HG02610 (cell line): ENCODE data around the gene IQCM.
A peak's percentile ranks its signal among the peaks of the same experiment; 100 is the strongest.

Experiments
- ATAC-seq: cut with Tn5 transposase; IDR thresholded peaks from one replicate; pipeline ENCODE4 v1.9.1; 2021; ENCODE audit warnings: mild to moderate bottlenecking, moderate library complexity; ENCODE audit not compliant: unreplicated experiment

IQCM gene

DNA sequence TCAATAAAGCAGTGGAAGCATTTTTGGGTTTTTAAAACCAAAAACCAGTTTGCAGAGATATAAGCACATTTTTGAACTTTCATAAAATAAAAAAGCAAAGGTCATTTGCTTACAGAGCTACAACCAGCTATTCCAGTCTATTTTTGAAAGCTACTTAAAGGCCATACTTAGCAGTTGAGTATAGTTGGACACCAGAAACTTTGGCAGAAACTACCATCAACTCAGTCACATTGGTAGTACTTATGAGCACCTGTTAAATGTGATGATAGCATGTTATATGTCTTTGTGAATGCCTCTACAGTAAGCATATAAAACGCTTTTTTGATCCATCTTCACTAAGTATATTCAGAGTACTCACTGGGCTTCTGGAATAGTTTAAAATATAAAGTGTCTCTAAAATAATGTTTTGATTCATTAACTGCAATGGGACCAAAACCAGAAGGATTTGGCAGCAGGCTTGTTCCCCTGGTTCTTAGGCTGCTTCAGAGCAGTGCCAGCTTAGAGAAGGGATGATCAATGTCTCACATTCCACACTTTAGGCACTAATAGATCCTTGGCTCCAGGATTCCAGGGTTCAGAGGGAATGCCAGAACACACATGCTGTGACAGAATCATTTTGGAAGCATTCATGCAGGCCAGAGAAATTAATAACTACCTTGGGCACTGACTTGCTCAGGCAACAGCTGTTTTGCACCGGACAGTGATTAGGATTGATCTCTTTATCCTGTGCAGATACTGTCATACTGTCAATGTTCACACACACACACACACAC lies 103.9 kb downstream of the IQCM start:
- ATAC-seq, result no peak

DNA sequence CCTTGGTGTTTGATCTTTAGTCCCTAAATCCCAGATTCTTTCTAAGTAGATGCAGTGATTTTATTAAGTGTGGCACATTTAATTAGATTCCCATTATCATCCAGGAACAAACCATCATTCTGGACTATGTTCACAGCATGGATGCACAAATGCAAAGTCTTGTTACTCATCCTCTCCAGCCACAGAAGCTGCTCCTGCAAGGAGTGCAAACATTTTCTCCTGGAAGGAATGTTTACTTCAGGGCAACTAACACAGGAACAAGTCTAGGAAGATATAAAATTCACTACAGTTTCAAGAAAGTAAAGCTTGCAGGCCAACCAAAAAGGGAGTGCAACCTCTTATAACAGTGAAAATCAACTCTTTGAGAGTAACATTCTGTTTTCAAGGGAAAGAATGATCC lies 106.0 kb downstream of the IQCM start:
- no peak for ATAC-seq

DNA sequence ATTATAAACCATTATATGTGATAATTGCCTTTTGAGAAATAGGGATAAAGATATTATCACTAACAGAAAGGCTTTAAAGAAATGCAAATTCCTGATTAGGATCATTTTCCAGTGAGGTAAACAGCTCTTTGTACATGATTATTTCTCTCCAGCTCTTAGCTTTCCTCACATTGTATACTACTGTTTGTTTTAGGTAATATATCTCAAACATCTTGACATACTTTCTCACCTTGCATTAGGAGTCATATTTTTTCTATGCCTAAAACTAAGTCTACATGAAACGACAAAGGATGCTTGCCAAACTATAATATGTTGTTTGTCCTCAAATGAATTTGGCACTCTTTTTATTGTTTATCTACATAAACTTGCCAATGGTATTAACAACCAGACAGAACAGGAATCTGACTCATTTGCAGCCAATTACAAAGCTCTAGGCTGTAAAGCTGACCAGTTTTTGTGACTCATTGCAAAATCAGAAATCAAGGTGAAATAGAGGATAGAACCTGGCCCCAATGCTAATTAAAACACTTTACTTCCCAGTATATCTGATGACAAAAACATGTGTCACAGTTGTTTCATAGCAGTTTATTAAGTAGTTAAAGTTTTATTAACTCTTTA lies 107.0 kb downstream of the IQCM start:
- no peak for ATAC-seq

DNA sequence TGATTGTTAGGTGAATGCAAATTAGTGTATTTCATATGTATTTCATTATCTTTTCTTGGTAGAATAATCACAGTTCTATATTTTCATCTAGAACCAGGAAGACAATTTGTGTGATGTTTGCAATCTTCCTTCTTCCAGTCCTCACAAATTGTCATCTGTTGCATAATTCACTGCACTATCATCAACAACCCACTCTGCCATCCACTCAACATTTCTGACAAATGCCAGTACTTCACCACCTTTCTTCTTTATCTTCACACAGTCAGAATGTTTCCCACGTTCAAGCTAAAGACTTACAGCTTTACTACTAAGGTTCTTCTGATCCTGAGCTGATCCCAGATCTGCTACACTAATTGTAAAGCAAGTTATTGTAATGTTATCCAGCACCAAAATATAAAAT lies 107.8 kb downstream of the IQCM start:
- ATAC-seq, result no peak

DNA sequence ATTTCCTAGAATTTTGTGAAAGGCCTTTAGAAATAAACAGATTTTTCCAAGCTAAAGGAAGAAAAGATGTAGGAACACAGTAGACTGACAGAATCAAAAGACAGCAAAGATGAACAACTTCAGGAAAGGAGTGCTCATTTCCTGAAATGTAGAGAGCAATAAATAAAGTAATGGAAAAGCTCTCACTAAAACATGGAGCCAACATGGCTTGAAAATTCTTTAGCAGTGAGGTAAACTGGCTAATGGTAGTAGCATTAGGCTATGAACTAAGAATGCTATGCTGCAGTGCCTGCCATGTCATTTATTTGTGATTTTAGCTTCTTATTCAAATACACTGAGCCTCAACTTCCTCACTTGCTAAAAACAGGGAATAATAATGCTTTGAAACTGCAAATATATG lies 108.7 kb downstream of the IQCM start:
- ATAC-seq, result no peak

DNA sequence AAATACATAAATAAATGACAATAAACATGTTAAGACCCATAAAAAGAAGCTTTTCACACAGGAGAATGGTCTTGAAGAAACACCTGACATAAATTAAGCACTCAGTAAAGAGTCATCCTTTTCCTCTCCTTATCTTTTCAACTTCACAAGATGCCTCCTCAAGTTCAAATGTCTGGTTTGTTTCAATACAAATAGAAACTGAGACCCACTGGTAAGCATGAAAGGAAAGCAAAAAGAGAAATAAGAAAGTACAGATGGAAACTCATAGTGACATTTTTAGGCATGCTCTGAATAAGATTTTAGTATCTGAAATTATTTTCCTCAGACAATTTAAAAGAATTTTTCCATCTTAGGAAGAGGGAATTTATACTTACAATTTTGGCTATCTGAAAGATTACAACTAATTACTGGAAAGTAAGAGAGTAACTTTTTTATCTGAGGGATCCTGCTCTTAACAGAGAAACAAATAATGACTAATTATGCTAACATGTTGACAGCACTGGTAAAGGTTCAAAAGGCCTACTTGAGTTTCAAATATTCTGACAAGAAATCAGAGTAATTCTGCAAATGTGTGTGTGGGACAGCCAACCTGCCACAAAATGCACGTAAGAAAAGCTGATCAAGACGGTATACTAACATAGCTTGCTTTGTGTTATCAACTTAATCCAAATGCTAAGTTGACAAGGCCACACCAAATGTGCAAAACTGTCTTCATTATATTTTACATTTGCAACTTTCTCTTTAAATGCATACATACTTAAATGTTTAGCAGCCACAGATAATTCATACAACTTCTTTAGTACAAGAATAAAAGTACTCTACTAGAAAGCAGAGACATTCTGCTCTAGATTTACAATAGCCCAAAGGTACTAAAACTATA lies 113.0 kb downstream of the IQCM start:
- no peak for ATAC-seq

DNA sequence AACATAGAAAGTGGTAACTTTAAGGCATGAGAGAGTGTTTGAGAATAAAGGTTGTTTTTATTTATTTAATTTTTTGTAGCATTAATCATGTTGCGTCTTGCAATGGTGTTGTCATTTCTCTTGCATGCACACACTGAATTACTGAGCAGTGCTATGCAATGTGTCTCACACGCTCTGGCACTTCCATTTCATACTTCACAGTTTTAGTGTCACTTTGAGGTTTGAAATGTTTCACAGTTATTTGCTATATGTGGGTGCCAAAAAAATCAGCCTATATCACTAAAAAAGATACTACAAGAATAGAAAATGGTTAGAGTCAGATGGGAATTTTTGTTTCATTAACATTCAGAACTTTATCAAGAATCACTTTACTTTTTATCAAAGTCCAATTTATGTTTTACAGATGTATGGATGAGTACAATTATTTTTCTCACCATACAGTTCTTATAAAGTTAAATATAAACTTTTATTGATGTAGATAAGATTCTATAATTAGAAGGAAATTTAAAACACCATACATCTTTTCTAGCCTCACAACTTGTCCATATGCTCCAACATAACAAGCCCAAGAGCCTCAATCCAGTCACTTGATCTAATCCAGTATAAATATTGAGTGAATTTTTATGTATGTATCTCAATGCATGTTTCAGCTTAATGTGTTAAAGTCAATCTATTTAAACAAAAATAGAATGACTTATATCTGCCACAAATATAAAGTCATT lies 114.0 kb downstream of the IQCM start:
- ATAC-seq, result no peak

DNA sequence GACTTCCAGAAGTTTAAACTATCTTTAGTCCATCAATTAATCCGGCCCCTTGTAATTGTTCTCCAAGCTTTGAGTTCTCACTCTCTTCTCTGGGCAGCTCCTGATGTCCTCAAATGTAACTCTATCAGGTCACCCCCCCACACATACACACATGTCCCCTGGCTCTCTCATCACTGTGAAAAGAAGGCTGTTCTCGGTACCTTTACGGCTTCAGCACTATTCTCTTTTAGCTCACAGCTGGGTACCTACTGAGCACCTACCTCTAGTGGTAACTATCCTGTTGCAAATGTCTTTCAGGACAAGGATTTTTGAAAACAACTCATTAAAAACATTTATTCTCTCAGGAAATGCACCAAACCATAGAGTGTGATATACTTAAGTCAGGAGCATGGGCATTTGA lies 115.4 kb downstream of the IQCM start:
- no peak for ATAC-seq

DNA sequence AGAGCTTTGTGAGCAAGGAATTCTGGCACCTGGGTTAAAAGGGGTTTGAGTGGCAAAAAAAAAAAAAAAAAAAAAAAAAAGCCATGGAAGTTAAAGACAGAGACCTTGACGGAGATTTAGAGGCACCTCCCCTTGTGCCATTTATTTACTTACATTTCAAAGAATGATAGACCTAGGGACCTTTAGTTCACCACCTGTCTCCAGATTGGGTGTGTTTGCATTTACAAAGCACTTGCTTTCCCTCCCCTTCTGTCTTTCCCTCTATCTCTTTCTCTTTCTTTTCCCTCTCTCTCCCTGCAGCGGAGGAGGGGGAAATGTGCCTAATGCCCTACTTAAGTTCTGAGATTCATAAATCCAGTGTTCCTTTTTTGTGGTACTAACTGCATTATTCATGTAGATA lies 116.0 kb downstream of the IQCM start:
- ATAC-seq, result no peak

DNA sequence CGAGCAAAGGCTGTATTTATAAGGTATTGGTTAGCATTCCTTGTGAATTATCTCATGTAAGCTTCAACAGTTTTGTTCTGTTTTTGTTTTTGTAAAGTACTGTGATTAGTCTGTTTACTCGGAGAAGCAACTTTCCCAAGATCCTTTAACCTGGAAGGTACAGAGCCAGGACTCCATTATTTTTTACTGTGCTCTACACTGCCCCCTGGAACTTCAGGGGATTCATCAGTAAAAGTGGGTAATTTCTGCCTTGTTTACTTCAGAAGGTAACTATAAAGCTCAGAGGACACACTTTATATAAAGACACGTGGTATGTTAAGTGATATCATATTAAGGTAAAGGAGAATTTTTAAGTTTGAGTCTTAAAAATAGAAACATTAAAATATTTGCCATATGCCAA lies 124.9 kb downstream of the IQCM start:
- ATAC-seq, result no peak

DNA sequence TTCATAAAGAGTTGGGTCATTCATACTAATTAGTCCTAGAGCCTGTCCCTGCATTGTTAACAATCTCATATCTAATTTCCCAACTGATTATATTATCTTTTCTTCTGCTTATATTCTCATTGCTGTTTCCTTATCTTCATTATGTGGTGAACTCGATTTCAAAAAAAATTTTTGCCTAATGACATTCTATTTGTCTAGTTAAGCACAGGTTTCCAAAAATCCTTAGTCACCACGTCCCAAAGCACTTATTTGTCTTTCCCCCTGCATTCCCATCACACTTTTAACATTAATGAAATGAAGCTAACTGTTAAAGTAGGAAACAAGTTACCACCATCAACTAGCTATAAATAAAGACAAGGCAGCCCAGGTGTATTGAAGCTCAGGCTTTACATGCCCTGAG lies 131.1 kb downstream of the IQCM start:
- ATAC-seq, result no peak

DNA sequence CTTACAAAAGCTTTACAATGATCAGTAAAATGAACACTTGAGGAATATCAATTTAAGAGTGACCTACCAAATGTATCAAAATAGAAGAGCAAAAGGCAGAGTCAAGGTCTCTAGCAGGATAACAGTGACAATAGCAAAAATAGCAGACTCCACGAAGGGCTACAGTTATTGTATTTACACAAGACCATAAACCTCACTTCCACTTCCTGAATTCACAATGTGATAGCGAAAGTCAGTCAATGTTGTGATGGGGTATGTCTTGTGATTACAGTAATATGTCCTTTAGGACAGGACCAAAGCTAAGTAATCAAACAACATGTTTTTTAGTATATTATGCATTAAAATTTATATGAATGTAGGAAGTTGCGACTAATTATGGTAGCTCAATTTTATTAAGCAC lies 139.6 kb downstream of the IQCM start:
- ATAC-seq, result peak; percentile 72

DNA sequence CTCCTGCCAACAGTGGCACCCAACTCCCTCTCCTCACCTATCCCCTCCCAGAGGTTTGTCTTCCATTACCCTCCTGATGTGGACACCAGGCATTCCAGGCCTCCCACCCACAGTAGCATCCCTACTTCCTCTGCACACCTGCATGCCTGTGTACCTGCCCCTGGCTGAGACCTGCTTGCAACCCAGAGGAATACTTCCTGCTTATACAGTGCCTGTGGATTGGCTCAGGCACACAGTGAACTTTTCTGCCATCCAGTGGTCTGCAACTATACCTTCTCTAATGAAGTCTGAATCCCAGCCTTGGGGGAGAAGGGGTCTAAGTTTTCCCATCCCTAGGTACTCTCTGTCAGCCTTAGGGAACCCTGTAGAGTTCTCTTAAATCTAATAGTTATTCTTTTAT lies 169.9 kb downstream of the IQCM start:
- no peak for ATAC-seq

DNA sequence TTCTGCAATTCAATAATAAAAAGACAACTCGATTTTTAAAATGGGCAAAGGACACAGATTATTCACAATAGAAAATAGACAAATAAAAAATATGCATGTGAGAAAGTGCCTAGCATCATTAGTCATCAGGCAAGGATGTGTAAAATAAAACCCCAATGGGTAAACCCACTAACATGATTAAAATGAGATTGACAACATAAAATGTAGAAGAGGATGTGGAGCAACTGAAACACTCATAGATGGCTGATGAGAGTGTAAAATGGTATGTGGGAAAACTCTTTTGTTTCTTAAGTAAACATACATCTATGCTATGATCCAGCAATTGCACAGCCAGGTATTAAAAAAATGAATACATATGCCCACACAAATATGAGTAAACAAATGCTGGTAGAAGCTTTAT lies 177.6 kb downstream of the IQCM start:
- no peak for ATAC-seq

DNA sequence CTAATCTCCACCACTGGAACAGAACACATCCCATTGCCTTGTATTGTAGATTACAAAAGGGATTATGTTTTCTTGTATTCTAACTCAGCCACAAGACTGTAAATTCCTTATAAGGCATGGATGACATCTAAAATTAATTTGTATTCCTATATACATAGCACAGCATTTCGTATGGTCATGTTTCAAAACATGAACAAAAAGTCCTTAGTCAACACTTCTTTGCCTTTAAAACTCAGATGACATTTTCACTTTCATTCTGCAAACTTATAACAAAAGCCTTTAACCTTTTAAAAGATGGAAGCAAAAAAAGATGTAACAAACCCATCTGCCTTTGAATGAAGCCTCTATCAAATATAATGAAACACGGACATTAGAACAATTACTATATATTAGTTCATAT lies 181.3 kb downstream of the IQCM start:
- ATAC-seq, result no peak

DNA sequence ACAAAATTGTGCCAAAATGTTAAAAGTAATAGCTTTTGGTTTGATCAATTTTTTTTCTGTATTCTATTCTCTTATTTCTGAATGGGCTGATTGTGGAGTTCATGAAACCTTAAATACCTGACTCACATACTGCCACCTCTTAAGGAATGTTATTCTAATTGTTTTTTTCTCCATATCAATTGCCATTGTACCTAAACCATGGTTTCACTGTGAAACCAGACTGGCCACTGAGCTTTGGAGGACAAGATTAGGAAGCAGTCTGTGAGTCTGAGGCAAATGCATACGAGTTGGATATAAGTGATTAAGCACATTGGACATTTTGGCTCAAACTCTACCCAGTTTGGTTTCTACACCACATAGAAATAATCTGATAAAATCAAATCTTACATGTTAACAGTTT lies 184.0 kb downstream of the IQCM start:
- ATAC-seq, result no peak

DNA sequence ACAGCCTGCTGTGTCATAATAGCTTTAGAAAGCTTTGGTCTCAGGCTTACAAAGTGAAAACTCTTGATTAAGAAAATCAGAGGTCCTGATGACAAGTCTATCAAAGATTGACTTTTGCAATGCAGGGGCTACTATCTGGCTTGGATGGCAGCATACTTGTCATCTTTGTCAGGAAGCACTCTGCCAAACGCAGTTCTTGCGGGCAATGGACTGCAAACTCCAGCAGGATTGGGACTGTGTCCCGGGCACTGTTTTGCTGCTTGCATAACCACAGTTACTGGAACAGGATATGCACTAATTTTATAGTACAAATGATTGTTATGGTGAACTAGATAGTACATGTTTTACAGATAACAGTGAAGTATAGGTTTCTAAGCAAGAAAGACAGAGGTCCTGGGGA lies 185.6 kb downstream of the IQCM start:
- no peak for ATAC-seq

DNA sequence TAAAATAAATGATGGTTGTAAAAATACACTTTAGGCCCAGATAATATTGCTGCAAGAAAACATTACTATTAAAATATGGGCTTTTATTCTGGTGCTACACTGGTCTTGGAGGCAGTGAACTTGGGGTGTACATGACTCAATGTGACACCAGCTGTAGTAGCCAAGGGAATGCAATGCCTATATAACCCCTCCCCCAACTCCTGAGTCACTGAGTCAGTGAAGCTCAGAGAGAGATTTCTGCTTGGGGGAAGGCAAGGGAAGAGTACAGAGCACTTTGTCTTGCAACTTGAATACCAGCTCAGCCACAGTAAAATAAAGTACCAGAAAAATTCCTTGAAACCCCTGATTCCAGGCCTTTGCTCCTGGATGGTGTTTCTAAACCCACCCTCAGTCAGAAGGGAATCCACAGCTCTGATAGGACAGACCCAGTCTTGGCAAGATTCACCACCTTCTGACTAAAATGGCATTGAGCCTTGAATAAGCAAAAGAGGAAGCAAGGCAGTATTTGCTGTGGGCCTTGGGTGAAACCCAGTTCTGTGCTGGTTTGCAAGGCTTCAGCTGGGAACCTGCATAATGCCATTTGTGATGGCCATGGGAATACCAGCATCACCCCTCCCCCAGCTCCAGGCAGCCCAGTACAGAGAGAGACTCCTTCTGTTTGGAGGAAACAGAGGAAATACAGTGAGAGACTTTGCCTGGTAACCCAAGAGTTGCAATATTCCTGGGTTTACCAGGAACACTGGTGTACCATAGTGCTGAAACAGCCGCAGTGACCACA lies 209.9 kb downstream of the IQCM start:
- ATAC-seq, result no peak

DNA sequence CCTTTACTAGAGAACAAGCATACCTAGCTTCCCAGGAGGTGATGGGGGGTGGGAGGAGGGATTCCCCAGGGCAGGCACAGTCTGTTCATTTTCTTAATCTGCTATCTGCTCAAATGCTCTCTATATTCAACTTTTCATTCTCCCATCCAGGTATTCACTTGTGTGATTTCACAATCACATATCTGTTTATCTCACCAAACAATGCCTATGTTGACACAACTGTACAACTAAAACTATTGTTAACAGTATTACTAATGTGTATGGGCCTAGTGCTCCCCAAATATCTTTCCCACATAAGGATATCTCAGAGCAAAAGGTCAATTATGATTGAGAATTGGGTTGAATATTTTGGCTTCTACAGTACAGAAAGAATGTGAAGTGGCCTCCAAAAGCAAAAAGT lies 210.8 kb downstream of the IQCM start:
- no peak for ATAC-seq

DNA sequence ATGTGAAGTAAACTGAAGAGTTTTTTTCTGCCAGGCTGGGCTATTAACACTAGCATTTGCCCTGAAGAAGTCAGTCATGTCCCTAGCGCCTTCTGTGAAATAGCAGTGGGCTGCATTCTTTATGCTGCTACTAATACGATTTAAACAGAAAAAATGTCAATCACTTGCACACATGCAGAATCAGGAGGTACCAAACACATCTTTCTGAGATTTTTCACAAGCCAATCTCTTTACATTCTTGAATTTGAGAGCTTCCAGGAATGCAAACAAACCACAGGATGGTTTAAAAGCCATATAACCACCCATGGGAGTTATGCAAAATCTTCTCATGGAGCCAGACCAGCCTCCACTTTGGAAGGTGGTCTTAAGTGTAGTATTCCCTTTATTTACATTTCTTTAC lies 220.1 kb downstream of the IQCM start:
- ATAC-seq, result no peak

DNA sequence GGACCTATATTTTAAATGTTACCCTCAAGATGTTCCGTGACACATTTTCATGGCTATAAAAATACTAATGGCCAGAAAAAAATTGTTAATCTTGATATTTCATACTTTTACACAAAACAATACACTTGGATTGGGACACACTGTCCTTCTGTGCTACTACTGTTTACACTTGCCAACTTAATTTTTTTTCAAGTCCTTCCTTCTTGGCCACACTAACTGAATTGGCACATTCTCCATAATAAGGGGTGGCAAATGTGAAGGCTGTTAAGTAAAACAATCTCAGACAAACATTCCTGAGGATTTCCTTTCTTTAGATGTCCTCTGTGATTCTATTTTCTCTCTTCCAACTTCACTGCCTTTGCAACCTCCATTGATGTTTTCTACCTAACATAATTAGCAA lies 225.8 kb downstream of the IQCM start:
- ATAC-seq, result no peak
